GM23248 (cell line): ENCODE measurements around the gene FSD1L. TPM values are rescaled to one million over a fixed set of nuclear protein-coding genes. Genes with fewer than 3 reads are reported as not detected.

ENCODE experiments used
- DNase-seq: peaks from one replicate; pipeline ENCODE4 v3.0.0-alpha.2; 2015
- H2AFZ ChIP-seq: fragments of 200-600 bp; sonication (generic); 2 replicates; pipeline ENCODE4 v1.6.1; 2016; ENCODE audit warnings: antibody characterized with exemption
- H3F3A ChIP-seq: fragments of 200-600 bp; sonication (generic); 2 replicates; pipeline ENCODE4 v1.6.1; 2016; ENCODE audit warnings: mild to moderate bottlenecking, antibody characterized with exemption, mixed run types; ENCODE audit not compliant: insufficient read depth
- H3K27ac ChIP-seq: fragments of 200-600 bp; sonication (generic); 2 replicates; pipeline ENCODE4 v1.5.1; 2016; ENCODE audit warnings: mild to moderate bottlenecking
- H3K27me3 ChIP-seq: fragments of 200-600 bp; sonication (generic); replicated peaks from 2 replicates; pipeline ENCODE4 v1.6.1; 2016; ENCODE audit warnings: mild to moderate bottlenecking; ENCODE audit not compliant: insufficient read depth
- H3K36me3 ChIP-seq: fragments of 200-600 bp; sonication (generic); 2 replicates; pipeline ENCODE4 v1.6.1; 2016; ENCODE audit warnings: low read depth, mild to moderate bottlenecking
- H3K4me1 ChIP-seq: fragments of 200-600 bp; sonication (generic); 2 replicates; pipeline ENCODE4 v1.6.1; 2016; ENCODE audit warnings: mild to moderate bottlenecking; ENCODE audit not compliant: insufficient read depth
- H3K4me2 ChIP-seq: fragments of 200-600 bp; sonication (generic); one replicate; pipeline ENCODE4 v1.6.1; 2016; ENCODE audit warnings: mild to moderate bottlenecking; ENCODE audit not compliant: unreplicated experiment
- H3K4me3 ChIP-seq: fragments of 200-600 bp; sonication (generic); 2 replicates; pipeline ENCODE4 v1.5.1; 2016; ENCODE audit warnings: mild to moderate bottlenecking
- H3K79me2 ChIP-seq: fragments of 200-600 bp; sonication (generic); 2 replicates; pipeline ENCODE4 v1.6.1; 2016; ENCODE audit warnings: mild to moderate bottlenecking; ENCODE audit not compliant: insufficient read depth
- H3K9ac ChIP-seq: fragments of 200-600 bp; sonication (generic); 2 replicates; pipeline ENCODE4 v1.6.1; 2016; ENCODE audit warnings: mild to moderate bottlenecking
- H3K9me2 ChIP-seq: fragments of 200-600 bp; sonication (generic); 2 replicates; pipeline ENCODE4 v1.6.1; 2016; ENCODE audit warnings: mixed run types, mild to moderate bottlenecking, moderate library complexity; ENCODE audit not compliant: insufficient read depth
- H3K9me3 ChIP-seq: fragments of 200-600 bp; sonication (generic); one replicate; pipeline ENCODE4 v1.6.1; 2017; ENCODE audit warnings: low read depth
- H4K20me1 ChIP-seq: fragments of 200-600 bp; sonication (generic); 2 replicates; pipeline ENCODE4 v1.6.0; 2016; ENCODE audit not compliant: insufficient read depth
- EZH2 ChIP-seq: fragments of 200-600 bp; sonication (generic); IDR thresholded peaks from 2 replicates; pipeline ENCODE4 v1.6.1; 2018; ENCODE audit warnings: antibody characterized with exemption, mild to moderate bottlenecking; ENCODE audit not compliant: insufficient read depth, poor library complexity, severe bottlenecking
- EZH2phosphoT487 ChIP-seq: fragments of 200-600 bp; sonication (generic); IDR thresholded peaks from 2 replicates; pipeline ENCODE4 v1.6.1; 2018; ENCODE audit warnings: antibody characterized with exemption, moderate library complexity, mild to moderate bottlenecking, low read depth; ENCODE audit not compliant: insufficient read depth
- WGBS, 2 experiments: methylation state at CpG; one replicate each; pipeline ENCODE4 v1.1.6; 2015 to 2017; ENCODE audit warnings: low lambda C conversion rate in 2 of 2, low coverage in 1 of 2; ENCODE audit errors: missing lambda C conversion rate in 2 of 2; 5-methylcytosine and 5-hydroxymethylcytosine counted together
- in situ Hi-C: fragments of 300-500 bp; cut with MboI; formaldehyde crosslinking; loops from 2 replicates; pipeline ENCODE4 v1.15.0; 2020
- polyA plus RNA-seq: library from polyadenylated mRNA; unstranded; fragments of >200 nt; fragmentation: Nextera tagmentation; extraction: Ambion mirVana; gene quantifications from 2 replicates; pipeline ENCODE4 v1.2.1, GENCODE V29; 2016
- total RNA-seq: library from RNA; depleted of rRNA; stranded (reverse); fragments of >200 nt; shearing (Covaris generic); gene quantifications from 2 replicates; pipeline ENCODE4 v1.2.3, GENCODE V29; 2014

FSD1L gene
- total and polyA plus RNA-seq, 2 experiments from 2014 or later: 2.7 TPM

GRCh38 chr9:105485131-105485530 is 37.3 kb downstream of the FSD1L start:
- H3K4me2 ChIP-seq: no peak overlapping the region
- no peak overlapping the region for H3K27ac ChIP-seq
- H3K9me2 ChIP-seq: no peaks in the 10 kb centered on the region
- H3K79me2 ChIP-seq: peaks cover 18% of the 10 kb centered on the region
- no peaks in the 10 kb centered on the region for H3K4me1 ChIP-seq
- no peak overlapping the region for H3K9ac ChIP-seq
- H4K20me1 ChIP-seq: no peaks in the 10 kb centered on the region
- no peaks in the 10 kb centered on the region for H3K9me3 ChIP-seq
- H3K36me3 ChIP-seq: no peaks in the 10 kb centered on the region; the same call in 1 of the 2 replicates
- H3K27me3 ChIP-seq: no peaks in the 10 kb centered on the region
- DNase-seq: no peak
- no peaks in the 10 kb centered on the region for H3F3A ChIP-seq
- no peak overlapping the region for H3K4me3 ChIP-seq
- H2AFZ ChIP-seq: no peak overlapping the region
- in situ Hi-C loops: no loop called here
- TF ChIP-seq EZH2: no peak
- TF ChIP-seq EZH2phosphoT487: no peak

GRCh38 chr9:105496826-105497225 is 49.0 kb downstream of the FSD1L start:
- in situ Hi-C loops: no loop called here
- no peaks in the 10 kb centered on the region for H3K9me2 ChIP-seq

DNA sequence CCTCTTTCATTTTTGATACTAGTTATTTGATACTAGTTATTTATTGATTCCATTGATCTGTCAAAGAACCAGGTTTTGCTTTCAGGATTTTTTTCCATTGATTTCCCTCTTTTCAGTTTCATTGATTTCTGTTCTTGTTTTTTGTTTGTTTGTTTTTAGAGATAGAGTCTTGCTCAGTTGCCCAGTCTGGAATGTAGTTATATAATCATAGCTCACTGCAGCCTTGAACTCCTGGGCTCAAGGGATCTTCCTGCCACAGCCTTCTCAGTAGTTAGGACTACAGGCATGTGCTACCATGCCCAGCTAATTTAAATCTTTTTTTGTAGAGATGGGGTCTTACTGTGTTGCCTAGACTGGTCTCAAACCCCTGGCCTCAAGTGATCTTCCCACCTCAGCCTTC is 49.9 kb downstream of the FSD1L start:
- DNase-seq: no peak
- TF ChIP-seq EZH2 (no peak), EZH2phosphoT487 (no peak)
- Histone ChIP-seq H2AFZ (no peak overlapping the region), H3K4me3 (no peak overlapping the region), H3K9ac (no peak overlapping the region), H3K36me3 (no peaks in the 10 kb centered on the region), H3K4me2 (no peak overlapping the region), H4K20me1 (no peaks in the 10 kb centered on the region), H3K79me2 (peaks cover 60% of the 10 kb centered on the region), H3F3A (no peaks in the 10 kb centered on the region), H3K27ac (no peak overlapping the region), H3K4me1 (no peaks in the 10 kb centered on the region), H3K27me3 (no peaks in the 10 kb centered on the region), H3K9me3 (no peaks in the 10 kb centered on the region), H3K9me2 (no peaks in the 10 kb centered on the region)
- in situ Hi-C loops: no loop called here

More at GRCh38 chr9:105496826-105497225, 49.0 kb downstream of the FSD1L start:
- H3K27ac ChIP-seq: no peak overlapping the region
- H3K9ac ChIP-seq: no peak overlapping the region
- H3K4me3 ChIP-seq: no peak overlapping the region
- H3K4me2 ChIP-seq: no peak overlapping the region
- no peaks in the 10 kb centered on the region for H4K20me1 ChIP-seq
- no peak for DNase-seq
- H3K36me3 ChIP-seq: no peaks in the 10 kb centered on the region
- no peak overlapping the region for H2AFZ ChIP-seq
- no peaks in the 10 kb centered on the region for H3K4me1 ChIP-seq
- H3F3A ChIP-seq: no peaks in the 10 kb centered on the region
- peaks cover 69% of the 10 kb centered on the region for H3K79me2 ChIP-seq
- 88 to 91% methylated on average over 2 of the region's 2 CpGs for WGBS, 2 experiments
- H3K9me3 ChIP-seq: no peaks in the 10 kb centered on the region
- no peaks in the 10 kb centered on the region for H3K27me3 ChIP-seq
- TF ChIP-seq EZH2phosphoT487 (no peak), EZH2 (no peak)

DNA sequence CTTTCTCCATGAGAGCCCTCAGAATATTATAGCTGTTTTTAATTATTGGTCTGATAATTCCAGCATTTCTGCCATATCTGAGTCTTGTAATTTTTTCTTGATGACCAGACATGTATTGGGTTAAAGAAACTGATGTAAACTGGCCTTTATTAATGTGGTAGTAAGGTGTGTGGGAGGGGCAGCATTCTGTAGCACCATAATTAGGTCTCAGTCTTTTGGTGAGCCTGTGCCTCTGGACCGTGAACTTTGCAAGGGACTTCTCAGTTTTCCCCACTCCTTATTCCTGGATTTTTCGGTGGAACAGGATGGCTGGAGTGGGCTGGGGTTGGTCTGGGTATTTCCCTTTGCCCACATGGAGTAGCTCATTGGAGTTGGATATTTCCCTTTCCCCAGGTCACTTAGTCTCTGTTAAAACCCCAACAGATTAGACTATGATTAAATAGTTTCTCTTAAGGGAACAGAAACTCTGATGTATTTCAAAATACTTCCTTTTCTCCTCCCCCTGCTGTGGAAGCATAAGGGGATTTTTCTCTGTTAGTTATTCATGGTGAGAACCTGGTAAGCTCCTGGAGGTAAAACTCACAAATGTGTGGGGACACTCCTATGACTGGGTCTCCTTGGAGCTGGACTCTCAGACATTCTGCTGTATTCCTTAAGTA is 52.4 kb downstream of the FSD1L start:
- WGBS, 2 experiments: 93 to 100% methylated on average over 2 of the region's 2 CpGs

DNA sequence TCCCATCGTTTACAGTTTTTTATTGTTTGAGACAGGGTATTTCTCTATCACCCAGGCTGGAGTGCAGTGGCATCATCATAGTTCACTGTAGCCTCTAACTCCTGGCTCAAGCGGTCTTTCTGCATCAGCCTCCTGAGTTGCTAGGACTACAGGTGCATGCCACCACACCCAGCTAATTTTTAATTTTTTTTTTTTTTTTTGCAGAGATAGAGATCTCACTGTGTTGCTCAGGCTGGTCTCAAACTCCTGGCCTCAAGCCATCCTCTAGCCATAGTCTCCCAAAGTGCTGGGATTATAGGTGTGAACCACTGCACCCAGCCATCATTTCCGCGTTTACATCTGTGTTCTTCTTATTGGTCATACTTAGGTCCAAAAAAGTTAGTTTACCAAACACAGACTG is 53.6 kb downstream of the FSD1L start:
- no peaks in the 10 kb centered on the region for H3K9me3 ChIP-seq
- no peaks in the 10 kb centered on the region for H4K20me1 ChIP-seq
- H3K4me3 ChIP-seq: no peak overlapping the region
- H3K9me2 ChIP-seq: no peaks in the 10 kb centered on the region
- H3K36me3 ChIP-seq: no peaks in the 10 kb centered on the region
- DNase-seq: no peak
- no peaks in the 10 kb centered on the region for H3K27me3 ChIP-seq
- H2AFZ ChIP-seq: no peak overlapping the region
- TF ChIP-seq EZH2phosphoT487 (no peak), EZH2 (no peak)
- H3F3A ChIP-seq: no peaks in the 10 kb centered on the region
- 100% methylated on average over 4 of the region's 4 CpGs for WGBS, 2 experiments
- in situ Hi-C loops: no loop called here
- no peak overlapping the region for H3K4me2 ChIP-seq
- H3K9ac ChIP-seq: no peak overlapping the region
- peaks cover 66% of the 10 kb centered on the region for H3K79me2 ChIP-seq
- H3K27ac ChIP-seq: no peak overlapping the region
- H3K4me1 ChIP-seq: peaks cover 6% of the 10 kb centered on the region; the same call in 1 of the 2 replicates

More for the DNA sequence above, 52.4 kb downstream of the FSD1L start:
- no peaks in the 10 kb centered on the region for H3K9me2 ChIP-seq
- H3K27me3 ChIP-seq: no peaks in the 10 kb centered on the region
- no peak for DNase-seq
- peaks cover 6% of the 10 kb centered on the region; the same call in 1 of the 2 replicates for H3K4me1 ChIP-seq
- H3K4me3 ChIP-seq: no peak overlapping the region
- H3K4me2 ChIP-seq: no peak overlapping the region
- in situ Hi-C loops: no loop called here
- TF ChIP-seq EZH2phosphoT487 (no peak), EZH2 (no peak)
- no peaks in the 10 kb centered on the region for H3K36me3 ChIP-seq
- no peak overlapping the region for H2AFZ ChIP-seq
- H4K20me1 ChIP-seq: no peaks in the 10 kb centered on the region
- no peak overlapping the region for H3K9ac ChIP-seq
- no peak overlapping the region for H3K27ac ChIP-seq
- peaks cover 72% of the 10 kb centered on the region for H3K79me2 ChIP-seq
- no peaks in the 10 kb centered on the region for H3K9me3 ChIP-seq
- no peaks in the 10 kb centered on the region for H3F3A ChIP-seq
